Activated T-helper 17 cell treated with anti-CD3 and anti-CD28 coated beads, Interleukin-2, amount 50 U/mL, for 72 hours (primary cell): ENCODE data around the gene CSF2. TPM values are rescaled to one million over a fixed set of nuclear protein-coding genes. Genes with fewer than 3 reads are reported as not detected.
"Not testable (repeated sequence)": the region's sequence is repeated elsewhere in the genome, so short reads cannot be mapped to it uniquely, and the experiment has no call there.

Source experiments
- ATAC-seq: fragments of 150-1000 bp; cut with Tn5 transposase; replicated peaks from 2 replicates; pipeline ENCODE4 v1.10.0; 2021; ENCODE audit warnings: mild to moderate bottlenecking, moderate library complexity
- H3K27ac Mint-ChIP-seq: one replicate; pipeline ENCODE4 v1.8.0; 2022; ENCODE audit warnings: mixed read lengths
- H3K27me3 Mint-ChIP-seq: one replicate; pipeline ENCODE4 v1.8.0; 2022; ENCODE audit warnings: mixed read lengths
- H3K36me3 Mint-ChIP-seq: one replicate; pipeline ENCODE4 v1.8.0; 2022; ENCODE audit warnings: low read depth, mild to moderate bottlenecking, mixed read lengths
- H3K4me1 Mint-ChIP-seq: one replicate; pipeline ENCODE4 v1.8.0; 2022; ENCODE audit warnings: mixed read lengths
- H3K4me3 Mint-ChIP-seq: one replicate; pipeline ENCODE4 v1.8.0; 2022; ENCODE audit warnings: mild to moderate bottlenecking, mixed read lengths
- H3K9me3 Mint-ChIP-seq: one replicate; pipeline ENCODE4 v1.8.0; 2022; ENCODE audit warnings: mixed read lengths
- total RNA-seq, 2 donors: library from RNA; stranded (reverse); gene quantifications; one replicate each; pipeline ENCODE4 v1.2.3, GENCODE V29; 2022

The CSF2 gene
- total RNA-seq, 2 donors from 2014 or later: 14.6 to 159 TPM

- H3K27me3 Mint-ChIP-seq: no peaks in the 10 kb centered on the region
- peak overlapping the region; percentile 72 for H3K4me3 Mint-ChIP-seq
- H3K27ac Mint-ChIP-seq: peak overlapping the region; percentile 93
- peaks cover 57% of the 10 kb centered on the region for H3K4me1 Mint-ChIP-seq
- H3K36me3 Mint-ChIP-seq: peaks cover 15% of the 10 kb centered on the region
- no peak for ATAC-seq
- H3K9me3 Mint-ChIP-seq: no peaks in the 10 kb centered on the region
Measured at GRCh38 chr5:132098621-132099020, 25.0 kb downstream of the CSF2 start.

- H3K36me3 Mint-ChIP-seq: peaks cover 15% of the 10 kb centered on the region
- peaks cover 57% of the 10 kb centered on the region for H3K4me1 Mint-ChIP-seq
- no peaks in the 10 kb centered on the region for H3K9me3 Mint-ChIP-seq
- H3K4me3 Mint-ChIP-seq: peak overlapping the region; percentile 72
- no peaks in the 10 kb centered on the region for H3K27me3 Mint-ChIP-seq
- peak; percentile 60 for ATAC-seq
- peak overlapping the region; percentile 93 for H3K27ac Mint-ChIP-seq
Measured at GRCh38 chr5:132099076-132099748, 25.6 kb downstream of the CSF2 start.

- Mint-ChIP-seq H3K36me3 (peaks cover 15% of the 10 kb centered on the region), H3K4me1 (peaks cover 63% of the 10 kb centered on the region), H3K27ac (peak overlapping the region; percentile 93), H3K9me3 (no peaks in the 10 kb centered on the region), H3K27me3 (no peaks in the 10 kb centered on the region), H3K4me3 (peak overlapping the region; percentile 72)
- ATAC-seq: no peak
Measured at GRCh38 chr5:132099905-132100304, 26.3 kb downstream of the CSF2 start.

- ATAC-seq: peak; percentile 35
- H3K36me3 Mint-ChIP-seq: peaks cover 15% of the 10 kb centered on the region
- H3K27me3 Mint-ChIP-seq: no peaks in the 10 kb centered on the region
- H3K4me3 Mint-ChIP-seq: peak overlapping the region; percentile 72
- no peaks in the 10 kb centered on the region for H3K9me3 Mint-ChIP-seq
- H3K4me1 Mint-ChIP-seq: peaks cover 60% of the 10 kb centered on the region
- H3K27ac Mint-ChIP-seq: peak overlapping the region; percentile 93
Measured at GRCh38 chr5:132100672-132101261, 27.2 kb downstream of the CSF2 start.

GRCh38 chr5:132101385-132101880 lies 27.8 kb downstream of the CSF2 start:
- peaks cover 59% of the 10 kb centered on the region for H3K4me1 Mint-ChIP-seq
- peaks cover 15% of the 10 kb centered on the region for H3K36me3 Mint-ChIP-seq
- ATAC-seq: no peak
- no peaks in the 10 kb centered on the region for H3K9me3 Mint-ChIP-seq
- peak overlapping the region; percentile 72 for H3K4me3 Mint-ChIP-seq
- peak overlapping the region; percentile 93 for H3K27ac Mint-ChIP-seq
- no peaks in the 10 kb centered on the region for H3K27me3 Mint-ChIP-seq

- peak overlapping the region; percentile 72 for H3K4me3 Mint-ChIP-seq
- ATAC-seq: peak; percentile 36
- peak overlapping the region; percentile 93 for H3K27ac Mint-ChIP-seq
- H3K27me3 Mint-ChIP-seq: no peaks in the 10 kb centered on the region
- H3K36me3 Mint-ChIP-seq: peaks cover 15% of the 10 kb centered on the region
- H3K4me1 Mint-ChIP-seq: peaks cover 54% of the 10 kb centered on the region
- no peaks in the 10 kb centered on the region for H3K9me3 Mint-ChIP-seq
Measured at GRCh38 chr5:132102101-132102701, 28.6 kb downstream of the CSF2 start.

GRCh38 chr5:132102944-132103331 lies 29.3 kb downstream of the CSF2 start:
- ATAC-seq: no peak
- H3K27me3 Mint-ChIP-seq: no peaks in the 10 kb centered on the region
- peak overlapping the region; percentile 93 for H3K27ac Mint-ChIP-seq
- peak overlapping the region; percentile 72 for H3K4me3 Mint-ChIP-seq
- H3K36me3 Mint-ChIP-seq: peaks cover 15% of the 10 kb centered on the region
- H3K4me1 Mint-ChIP-seq: peaks cover 54% of the 10 kb centered on the region
- no peaks in the 10 kb centered on the region for H3K9me3 Mint-ChIP-seq

- Mint-ChIP-seq H3K27me3 (no peaks in the 10 kb centered on the region), H3K27ac (peak overlapping the region; percentile 93), H3K36me3 (peaks cover 15% of the 10 kb centered on the region), H3K9me3 (no peaks in the 10 kb centered on the region), H3K4me3 (peak overlapping the region; percentile 72), H3K4me1 (peaks cover 54% of the 10 kb centered on the region)
- ATAC-seq: peak; percentile 52
Measured at GRCh38 chr5:132103332-132103951, 29.9 kb downstream of the CSF2 start.

GRCh38 chr5:132103969-132104391 lies 30.4 kb downstream of the CSF2 start:
- ATAC-seq: no peak

GRCh38 chr5:132104556-132104955 lies 31.0 kb downstream of the CSF2 start:
- Mint-ChIP-seq H3K9me3 (no peaks in the 10 kb centered on the region), H3K4me1 (peaks cover 45% of the 10 kb centered on the region), H3K4me3 (peak overlapping the region; percentile 72), H3K36me3 (peaks cover 6% of the 10 kb centered on the region), H3K27ac (peak overlapping the region; percentile 93), H3K27me3 (no peaks in the 10 kb centered on the region)
- ATAC-seq: no peak

More at GRCh38 chr5:132103969-132104391, 30.4 kb downstream of the CSF2 start:
- Mint-ChIP-seq H3K36me3 (peaks cover 12% of the 10 kb centered on the region), H3K27me3 (no peaks in the 10 kb centered on the region), H3K27ac (peak overlapping the region; percentile 93), H3K4me3 (peak overlapping the region; percentile 72), H3K4me1 (peaks cover 50% of the 10 kb centered on the region), H3K9me3 (no peaks in the 10 kb centered on the region)

GRCh38 chr5:132105688-132106087 lies 32.1 kb downstream of the CSF2 start:
- Mint-ChIP-seq H3K27me3 (no peaks in the 10 kb centered on the region), H3K36me3 (no peaks in the 10 kb centered on the region), H3K4me3 (peak overlapping the region; percentile 72), H3K9me3 (no peaks in the 10 kb centered on the region), H3K4me1 (peaks cover 48% of the 10 kb centered on the region), H3K27ac (peak overlapping the region; percentile 34)
- ATAC-seq: no peak

- ATAC-seq, H3K36me3 Mint-ChIP-seq, H3K27me3 Mint-ChIP-seq, H3K27ac Mint-ChIP-seq, H3K9me3 Mint-ChIP-seq: not testable (repeated sequence)
- peaks cover 58% of the 10 kb centered on the region for H3K4me1 Mint-ChIP-seq
- peak overlapping the region; percentile 44 for H3K4me3 Mint-ChIP-seq
Measured at GRCh38 chr5:132108495-132108894, 34.9 kb downstream of the CSF2 start.

GRCh38 chr5:132108957-132109356 lies 35.4 kb downstream of the CSF2 start:
- Mint-ChIP-seq H3K4me1 (peaks cover 57% of the 10 kb centered on the region), H3K4me3 (peak overlapping the region; percentile 44)
- not testable (repeated sequence) for H3K27ac Mint-ChIP-seq, H3K27me3 Mint-ChIP-seq, H3K36me3 Mint-ChIP-seq, H3K9me3 Mint-ChIP-seq, ATAC-seq

GRCh38 chr5:132109494-132110053 lies 36.0 kb downstream of the CSF2 start:
- Mint-ChIP-seq H3K4me1 (peaks cover 55% of the 10 kb centered on the region), H3K27ac (peak overlapping the region; percentile 84), H3K36me3 (no peaks in the 10 kb centered on the region), H3K4me3 (peak overlapping the region; percentile 77), H3K27me3 (no peaks in the 10 kb centered on the region), H3K9me3 (no peaks in the 10 kb centered on the region)
- ATAC-seq: no peak
